ENCODE results near the gene DCAF11. TPM values are rescaled to one million over a fixed set of nuclear protein-coding genes. Genes with fewer than 3 reads are reported as not detected.

Gene DCAF11
- total RNA-seq, 2 experiments from 2014 or later = 74.8 to 75.3 TPM

DNA sequence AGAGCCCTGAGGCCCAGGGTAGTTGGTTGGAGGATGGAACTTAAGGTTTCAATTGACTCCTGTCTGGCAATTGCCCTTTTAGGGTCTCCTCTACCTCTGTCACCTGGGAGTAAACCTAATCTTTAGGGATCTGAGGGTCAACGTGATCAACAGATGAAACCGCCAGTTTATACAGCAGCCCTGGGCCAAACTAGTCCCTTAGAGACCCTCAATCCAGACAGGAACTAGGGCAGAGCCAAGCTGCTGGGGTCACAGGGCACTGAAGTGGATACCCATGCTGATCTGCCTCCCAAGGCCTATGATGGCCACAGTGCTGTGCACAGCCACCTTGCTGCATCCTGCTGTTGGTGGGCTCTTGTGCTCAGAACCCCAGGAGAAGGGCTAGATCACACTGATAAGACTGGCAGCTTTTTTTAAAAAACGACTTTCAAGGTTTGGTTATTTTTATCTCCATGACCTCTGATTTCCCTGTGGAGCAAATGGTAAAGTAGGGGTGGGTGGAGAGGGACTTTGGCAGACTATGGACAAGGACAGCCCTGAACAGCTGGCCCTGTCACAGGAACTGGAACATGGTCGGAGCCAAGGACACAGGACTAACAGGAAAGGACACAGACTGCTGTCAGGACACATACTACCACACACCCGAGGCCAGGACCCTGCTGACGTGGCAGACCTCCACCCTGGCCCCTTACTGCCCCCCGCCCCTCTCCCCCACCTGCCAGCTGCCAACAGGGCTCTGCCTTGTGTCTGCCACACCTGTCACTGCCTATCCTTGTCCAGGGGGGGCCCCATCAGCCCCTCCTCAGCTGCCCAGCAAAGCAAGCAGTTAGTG, 16.4 kb downstream of the DCAF11 start:
- Histone ChIP-seq H3K9me3 (ENCODE audit: control insufficient read depth in 1 of 2, insufficient read depth in 1 of 2, low read length in 2 of 2) (no peaks in the 10 kb centered on the region), H3K4me3 (ENCODE audit: low read length) (no peak overlapping the region), H3K4me1 (ENCODE audit: insufficient read depth, low read length) (peaks cover 25% of the 10 kb centered on the region), H3K27me3 (ENCODE audit: control insufficient read depth in 1 of 2, insufficient read depth in 2 of 2, low read length in 2 of 2) (no peaks in the 10 kb centered on the region), H3K36me3 (ENCODE audit: insufficient read depth, low read length) (no peaks in the 10 kb centered on the region), H3K27ac (ENCODE audit: low read depth in 1 of 2, low read length in 2 of 2) (no peak overlapping the region)
- ChIA-PET POLR2A (interaction anchor here (11.7 kb wide), 1 partner anchor 14 kb away, joined by 296 read pairs; the partner anchor contains the start of genes DCAF11 and NRL), CTCF (interaction anchor here (1.5 kb wide), 1 partner anchor 30 kb away, joined by 5 read pairs; the partner anchor contains the start of gene IRF9)
- DNase-seq (no peak), ATAC-seq (ENCODE audit: poor library complexity) (no peak)
- Mint-ChIP-seq H3K4me1 (ENCODE audit: low read depth) (peaks cover 33% of the 10 kb centered on the region), H3K27me3 (no peaks in the 10 kb centered on the region), H3K36me3 (ENCODE audit: low read depth) (peaks cover 7% of the 10 kb centered on the region), H3K9me3 (no peaks in the 10 kb centered on the region), H3K27ac (peak overlapping the region; percentile 66), H3K4me3 (peak overlapping the region; percentile 43)
- intact Hi-C loops (cut with DNase I, micrococcal nuclease) = no loop called here
- TF ChIP-seq, protein P1, sequence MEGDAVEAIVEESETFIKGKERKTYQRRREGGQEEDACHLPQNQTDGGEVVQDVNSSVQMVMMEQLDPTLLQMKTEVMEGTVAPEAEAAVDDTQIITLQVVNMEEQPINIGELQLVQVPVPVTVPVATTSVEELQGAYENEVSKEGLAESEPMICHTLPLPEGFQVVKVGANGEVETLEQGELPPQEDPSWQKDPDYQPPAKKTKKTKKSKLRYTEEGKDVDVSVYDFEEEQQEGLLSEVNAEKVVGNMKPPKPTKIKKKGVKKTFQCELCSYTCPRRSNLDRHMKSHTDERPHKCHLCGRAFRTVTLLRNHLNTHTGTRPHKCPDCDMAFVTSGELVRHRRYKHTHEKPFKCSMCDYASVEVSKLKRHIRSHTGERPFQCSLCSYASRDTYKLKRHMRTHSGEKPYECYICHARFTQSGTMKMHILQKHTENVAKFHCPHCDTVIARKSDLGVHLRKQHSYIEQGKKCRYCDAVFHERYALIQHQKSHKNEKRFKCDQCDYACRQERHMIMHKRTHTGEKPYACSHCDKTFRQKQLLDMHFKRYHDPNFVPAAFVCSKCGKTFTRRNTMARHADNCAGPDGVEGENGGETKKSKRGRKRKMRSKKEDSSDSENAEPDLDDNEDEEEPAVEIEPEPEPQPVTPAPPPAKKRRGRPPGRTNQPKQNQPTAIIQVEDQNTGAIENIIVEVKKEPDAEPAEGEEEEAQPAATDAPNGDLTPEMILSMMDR (IDR thresholded peaks at IDR 0.05) = no peak

DNA sequence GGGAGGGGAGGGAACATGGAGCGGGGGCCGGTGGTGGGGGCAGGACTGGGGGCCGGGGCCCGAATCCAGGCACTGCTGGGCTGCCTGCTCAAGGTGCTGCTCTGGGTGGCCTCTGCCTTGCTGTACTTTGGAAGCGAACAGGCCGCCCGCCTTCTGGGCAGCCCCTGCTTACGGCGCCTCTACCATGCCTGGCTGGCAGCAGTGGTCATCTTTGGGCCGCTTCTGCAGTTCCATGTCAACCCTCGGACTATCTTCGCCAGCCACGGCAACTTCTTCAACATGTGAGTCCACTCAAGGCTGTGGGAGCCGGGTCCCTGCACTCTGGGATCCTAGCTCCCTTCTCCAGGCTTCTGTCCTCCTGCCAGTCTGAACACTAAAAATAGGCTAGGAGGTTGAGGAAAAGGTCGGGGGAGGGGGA, 17.0 kb downstream of the DCAF11 start:
- H3K9me3 ChIP-seq (ENCODE audit: control insufficient read depth in 1 of 2, insufficient read depth in 1 of 2, low read length in 2 of 2) = no peaks in the 10 kb centered on the region

DNA sequence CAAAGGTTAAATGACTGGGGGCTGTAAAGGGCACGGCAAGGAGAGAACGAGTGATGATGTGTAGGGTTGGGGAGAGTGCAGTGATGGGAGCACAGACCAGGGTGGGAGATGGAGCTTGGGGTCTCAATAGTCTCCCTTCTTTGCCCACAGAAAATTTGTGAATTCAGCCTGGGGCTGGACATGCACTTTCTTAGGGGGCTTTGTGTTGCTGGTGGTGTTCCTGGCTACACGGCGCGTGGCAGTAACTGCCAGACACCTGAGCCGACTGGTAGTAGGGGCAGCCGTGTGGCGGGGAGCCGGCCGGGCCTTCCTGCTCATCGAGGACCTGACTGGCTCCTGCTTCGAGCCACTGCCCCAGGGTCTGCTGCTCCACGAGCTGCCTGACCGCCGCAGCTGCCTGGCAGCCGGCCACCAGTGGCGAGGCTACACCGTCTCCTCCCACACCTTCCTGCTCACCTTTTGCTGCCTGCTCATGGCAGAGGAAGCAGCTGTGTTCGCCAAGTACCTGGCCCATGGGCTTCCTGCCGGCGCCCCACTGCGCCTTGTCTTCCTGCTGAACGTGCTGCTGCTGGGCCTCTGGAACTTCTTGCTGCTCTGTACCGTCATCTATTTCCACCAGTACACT, 17.6 kb downstream of the DCAF11 start:
- intact Hi-C loops (cut with DNase I, micrococcal nuclease) = loop anchor here in 1 of 2 experiments (1.0 kb wide), 1 partner anchor 10 kb away; no protein-coding TSS in a partner anchor
- H3K27ac ChIP-seq (ENCODE audit: low read depth in 1 of 2, low read length in 2 of 2) = peak overlapping the region; percentile 47 to 75
- H3K9me3 Mint-ChIP-seq = no peaks in the 10 kb centered on the region
- DNase-seq (peak in 11 of 14 experiments; percentile 12 to 70 (median 43)), ATAC-seq (ENCODE audit: poor library complexity) (no peak)
- peaks cover 2% of the 10 kb centered on the region for H3K36me3 ChIP-seq (ENCODE audit: insufficient read depth, low read length)
- H3K27ac Mint-ChIP-seq = peak overlapping the region; percentile 91
- no peaks in the 10 kb centered on the region for H3K9me3 ChIP-seq (ENCODE audit: control insufficient read depth in 1 of 2, insufficient read depth in 1 of 2, low read length in 2 of 2)
- peaks cover 15% of the 10 kb centered on the region for H3K36me3 Mint-ChIP-seq (ENCODE audit: low read depth)
- POLR2A ChIA-PET = interaction anchor here (0.9 to 11.7 kb wide), 8 partner anchors 9 to 63 kb away, joined by 3 to 296 read pairs (median 8); partner anchors contain the start of genes DCAF11, EMC9, IRF9 and NRL
- peak overlapping the region; percentile 59 for H3K4me3 Mint-ChIP-seq
- no peaks in the 10 kb centered on the region for H3K27me3 Mint-ChIP-seq
- TF ChIP-seq, protein P1 (IDR thresholded peaks at IDR 0.05) = no peak
- no peaks in the 10 kb centered on the region for H3K27me3 ChIP-seq (ENCODE audit: control insufficient read depth in 1 of 2, insufficient read depth in 2 of 2, low read length in 2 of 2)
- peak overlapping the region; percentile 13 for H3K4me3 ChIP-seq (ENCODE audit: low read length)
- peaks cover 41% of the 10 kb centered on the region for H3K4me1 Mint-ChIP-seq (ENCODE audit: low read depth)
- CTCF ChIA-PET = interaction anchor here (1.5 to 1.6 kb wide), 2 partner anchors 29 to 111 kb away, joined by 3 to 5 read pairs; partner anchors contain the start of genes IRF9 and TINF2
- H3K4me1 ChIP-seq (ENCODE audit: insufficient read depth, low read length) = peaks cover 34% of the 10 kb centered on the region

More for the DNA sequence above, 17.0 kb downstream of the DCAF11 start:
- Histone ChIP-seq H3K4me3 (ENCODE audit: low read length) (no peak overlapping the region), H3K36me3 (ENCODE audit: insufficient read depth, low read length) (no peaks in the 10 kb centered on the region), H3K27ac (ENCODE audit: low read depth in 1 of 2, low read length in 2 of 2) (no peak overlapping the region), H3K4me1 (ENCODE audit: insufficient read depth, low read length) (peaks cover 28% of the 10 kb centered on the region), H3K27me3 (ENCODE audit: control insufficient read depth in 1 of 2, insufficient read depth in 2 of 2, low read length in 2 of 2) (no peaks in the 10 kb centered on the region)
- Mint-ChIP-seq H3K9me3 (no peaks in the 10 kb centered on the region), H3K27me3 (no peaks in the 10 kb centered on the region), H3K27ac (peak overlapping the region; percentile 91), H3K36me3 (ENCODE audit: low read depth) (peaks cover 8% of the 10 kb centered on the region), H3K4me3 (no peak overlapping the region), H3K4me1 (ENCODE audit: low read depth) (peaks cover 35% of the 10 kb centered on the region)
- TF ChIP-seq, protein P1 (IDR thresholded peaks at IDR 0.05) = no peak
- intact Hi-C loops (cut with DNase I, micrococcal nuclease) = no loop called here
- CTCF ChIA-PET = interaction anchor here (1.5 kb wide), 1 partner anchor 30 kb away, joined by 5 read pairs; the partner anchor contains the start of gene IRF9
- DNase-seq = no peak
- POLR2A ChIA-PET = interaction anchor here (0.9 to 11.7 kb wide), 6 partner anchors 10 to 64 kb away, joined by 3 to 296 read pairs (median 14); partner anchors contain the start of genes DCAF11, EMC9, IRF9 and NRL
- ATAC-seq (ENCODE audit: poor library complexity) = no peak
